ELR (cell line): ENCODE data around the gene IRX4.
"Not testable (repeated sequence)": the region's sequence is repeated elsewhere in the genome, so short reads cannot be mapped to it uniquely, and the experiment has no call there.

ENCODE experiments used
- DNase-seq: peaks from one replicate; pipeline ENCODE4 v3.0.0-alpha.2; 2015; ENCODE audit warnings: low read depth

Gene IRX4

DNA sequence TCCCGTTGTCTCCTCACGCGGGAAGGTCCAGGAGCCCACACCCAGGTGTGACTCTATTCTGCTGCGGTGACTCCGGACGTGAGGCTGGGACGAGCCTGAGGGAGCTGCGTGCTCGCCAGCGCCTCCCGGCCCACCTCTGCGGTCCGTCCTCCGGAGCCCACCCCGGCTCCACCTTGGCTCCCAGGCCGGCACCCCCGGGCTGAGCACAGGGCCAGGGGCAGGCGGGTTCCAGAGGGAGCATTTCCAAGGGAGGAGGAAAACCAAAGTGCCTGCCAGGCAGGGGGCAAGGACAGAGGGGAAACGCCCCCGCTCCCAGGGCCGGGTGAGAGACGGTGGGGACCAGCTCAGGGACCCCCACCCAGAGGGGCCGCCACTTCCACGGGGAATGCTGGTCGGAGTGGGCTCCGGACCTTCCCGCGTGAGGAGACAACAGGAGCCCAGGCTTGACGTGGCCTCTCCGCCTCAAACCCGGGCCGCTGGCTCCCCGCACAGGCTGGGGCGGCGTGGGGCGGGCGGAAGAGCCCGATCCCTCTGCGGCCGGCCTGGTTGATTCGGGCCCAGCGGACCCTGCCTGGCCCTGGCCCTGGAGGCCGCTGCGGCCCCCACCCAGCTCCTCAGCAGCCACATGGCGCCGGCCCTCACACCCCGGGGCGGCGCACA lies 26.0 kb downstream of the IRX4 start:
- no peak for DNase-seq

DNA sequence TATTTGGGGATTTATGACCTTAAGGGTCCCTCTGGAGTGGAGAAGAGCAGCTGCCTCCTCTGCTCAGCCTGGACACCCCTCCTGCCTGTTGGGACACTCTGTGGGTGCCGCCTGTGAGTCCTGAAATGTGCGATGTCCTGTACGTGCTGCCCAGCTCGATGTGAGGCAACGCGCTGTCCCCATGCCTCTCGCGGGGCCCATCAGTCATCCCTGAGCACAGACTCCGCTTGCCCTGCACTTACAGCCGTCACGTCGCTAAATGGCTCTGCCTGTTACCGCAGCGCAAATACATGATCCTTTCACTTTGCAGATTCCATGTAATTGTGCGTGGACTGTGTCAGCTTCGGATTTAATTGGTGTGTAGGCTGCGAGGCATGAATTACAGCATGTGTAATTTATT lies 27.1 kb downstream of the IRX4 start:
- no peak for DNase-seq

DNA sequence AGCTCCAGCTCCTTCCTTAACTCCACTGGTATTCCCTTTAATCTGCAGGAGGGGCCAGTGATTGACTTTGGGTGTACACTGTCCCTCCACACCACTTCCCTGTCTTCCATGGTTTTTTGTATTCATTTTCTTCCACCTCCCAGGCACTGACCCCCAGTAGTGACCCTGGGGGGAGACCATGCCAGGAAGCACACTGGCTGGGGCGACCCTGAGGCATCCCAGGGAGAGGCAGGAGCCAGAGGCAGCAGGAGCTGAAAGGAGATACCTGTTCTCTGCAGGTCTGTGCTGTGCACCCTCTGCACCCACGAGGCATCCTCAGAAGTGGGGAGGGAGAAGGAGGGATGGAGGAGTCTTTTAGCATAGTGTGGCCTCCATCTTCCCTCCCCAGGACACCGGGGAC lies 27.6 kb downstream of the IRX4 start:
- DNase-seq, result no peak

DNA sequence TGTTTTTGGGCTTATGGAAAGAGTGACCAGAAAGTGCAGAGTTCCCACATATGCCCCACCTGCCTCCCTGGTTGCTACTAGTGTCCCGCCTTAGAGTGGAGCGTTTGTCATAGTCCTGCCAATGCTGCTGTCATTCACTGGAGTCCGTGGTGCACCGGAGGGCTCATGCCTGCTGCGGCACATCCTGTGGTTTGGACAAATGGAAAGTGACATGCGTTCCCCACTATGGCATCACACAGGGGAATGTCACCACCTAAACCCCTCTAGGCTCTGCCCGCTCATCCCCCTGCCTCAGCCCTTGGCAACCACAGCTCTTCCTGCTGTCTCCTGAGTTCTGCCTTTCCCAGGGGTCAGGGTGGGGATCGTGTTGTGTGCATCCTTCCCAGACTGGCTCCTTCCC lies 29.2 kb downstream of the IRX4 start:
- DNase-seq, result no peak

DNA sequence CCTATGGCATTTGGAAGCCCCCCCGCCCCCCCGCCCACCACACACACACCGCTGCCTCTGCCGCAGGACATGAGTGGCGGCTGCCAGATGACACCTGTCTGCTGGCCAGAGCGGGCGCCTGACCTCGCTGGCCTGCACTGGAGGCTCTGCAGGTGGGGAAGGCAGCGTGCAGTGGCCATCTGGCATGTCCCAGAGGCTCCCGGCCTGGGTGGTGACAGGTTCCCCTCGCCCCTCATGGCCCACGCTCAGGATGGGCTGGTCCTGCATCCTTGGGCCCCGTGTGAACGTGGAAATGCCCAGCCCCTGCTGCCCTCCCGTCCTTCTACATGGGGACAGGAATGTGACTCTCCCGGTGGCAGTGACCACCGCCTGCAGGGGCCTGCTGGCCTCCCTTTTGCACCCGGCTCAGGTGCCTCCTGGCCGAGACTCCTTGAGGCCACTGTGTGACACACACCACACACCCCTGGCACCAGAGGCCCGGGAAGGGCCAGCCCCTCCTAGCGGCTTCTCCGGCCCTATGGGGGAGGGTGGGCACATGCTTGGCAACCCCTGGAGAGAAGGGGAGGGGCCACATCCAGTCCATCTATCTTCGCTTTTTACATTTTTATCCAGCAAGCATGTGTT lies 30.3 kb downstream of the IRX4 start:
- DNase-seq, result no peak

DNA sequence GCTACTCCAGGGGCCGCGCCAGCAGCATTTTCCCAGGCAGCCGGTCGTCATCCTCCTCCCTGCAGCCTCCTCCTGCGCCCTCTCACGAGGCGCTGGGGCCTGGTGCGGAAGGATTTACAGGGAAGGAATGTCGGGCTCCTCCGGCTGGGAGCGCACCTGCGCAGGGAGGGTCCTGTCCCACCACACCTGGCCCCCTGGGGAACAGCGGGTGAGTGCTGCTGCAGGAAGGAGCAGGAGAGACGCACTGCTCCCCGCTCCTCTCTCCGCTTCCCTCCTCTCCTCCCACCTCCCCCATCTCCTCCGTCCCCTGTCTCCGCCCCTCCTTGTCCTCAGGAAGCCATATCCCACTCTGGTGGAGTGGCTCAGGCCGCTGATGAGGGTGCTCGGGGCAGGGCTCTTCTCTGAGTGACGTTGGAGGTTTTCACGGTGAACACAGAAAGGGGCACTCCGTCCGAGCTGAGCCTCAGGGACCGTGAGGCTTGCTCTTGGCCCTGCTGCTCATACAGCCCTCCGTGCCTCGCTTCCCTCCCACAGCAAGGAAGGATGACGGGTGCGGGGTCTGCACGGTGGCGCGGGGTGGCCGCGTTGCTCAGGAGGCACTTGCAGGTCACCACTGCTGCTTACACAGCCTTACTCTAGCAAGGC lies 31.3 kb downstream of the IRX4 start:
- DNase-seq, result no peak

DNA sequence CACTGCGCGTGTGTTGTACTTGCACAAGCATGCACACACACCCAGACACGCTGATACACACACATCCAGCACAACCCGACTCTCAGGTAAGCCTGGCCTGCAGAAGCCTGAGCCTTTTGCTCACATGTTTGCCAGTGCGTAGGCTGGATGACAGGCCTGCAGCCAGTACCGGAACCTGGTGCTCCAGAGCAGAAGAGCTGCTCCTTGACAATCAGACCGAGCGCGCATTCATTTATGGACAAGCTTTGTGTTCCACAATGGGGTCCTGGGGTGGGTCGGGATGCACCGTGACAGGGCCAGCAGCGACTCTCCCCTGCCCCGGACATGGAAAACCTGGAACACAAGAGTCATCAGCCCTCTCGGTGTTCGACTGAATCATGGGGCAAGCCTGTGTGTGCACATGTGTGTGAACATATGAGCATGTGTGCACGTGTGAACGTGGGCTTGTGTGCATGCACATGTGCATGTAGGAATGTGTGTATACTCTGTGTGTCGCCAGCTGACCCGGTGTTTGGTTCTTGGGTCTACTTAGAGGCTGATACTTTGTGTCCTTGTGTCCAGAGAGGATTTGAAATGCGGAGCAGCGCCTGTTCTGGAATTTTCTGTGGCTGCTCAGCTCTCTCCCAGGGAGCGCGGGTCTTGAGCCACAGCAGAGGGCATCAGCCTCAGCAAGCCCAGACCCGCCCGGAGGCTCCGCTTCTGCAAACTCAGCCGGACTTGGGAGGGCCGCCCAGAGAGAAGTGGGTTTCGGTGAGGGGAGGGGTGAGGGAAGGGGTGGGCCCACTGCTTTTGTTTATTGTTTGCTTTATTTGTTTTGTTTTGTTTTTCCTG lies 32.2 kb downstream of the IRX4 start:
- no peak for DNase-seq

DNA sequence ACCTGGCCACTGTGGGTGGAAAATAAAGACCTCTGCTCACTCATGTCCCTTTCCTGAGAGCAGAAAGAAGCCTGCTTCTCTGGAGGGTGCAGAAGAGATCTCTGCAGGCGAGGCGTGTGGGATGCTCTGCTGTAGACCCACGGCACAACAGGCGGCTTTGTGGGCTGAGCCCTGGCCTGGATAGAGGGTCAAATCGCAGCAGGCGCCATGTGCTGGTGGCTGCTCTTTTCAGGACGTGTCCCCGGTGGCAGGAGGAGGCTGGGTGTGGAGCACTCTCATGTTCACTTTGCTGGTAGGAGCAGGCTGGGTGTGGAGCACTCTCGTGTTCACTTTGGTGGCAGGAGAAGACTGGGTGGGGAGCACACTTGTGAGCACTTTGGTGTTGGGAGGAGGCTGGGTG lies 35.1 kb downstream of the IRX4 start:
- DNase-seq, result no peak

DNA sequence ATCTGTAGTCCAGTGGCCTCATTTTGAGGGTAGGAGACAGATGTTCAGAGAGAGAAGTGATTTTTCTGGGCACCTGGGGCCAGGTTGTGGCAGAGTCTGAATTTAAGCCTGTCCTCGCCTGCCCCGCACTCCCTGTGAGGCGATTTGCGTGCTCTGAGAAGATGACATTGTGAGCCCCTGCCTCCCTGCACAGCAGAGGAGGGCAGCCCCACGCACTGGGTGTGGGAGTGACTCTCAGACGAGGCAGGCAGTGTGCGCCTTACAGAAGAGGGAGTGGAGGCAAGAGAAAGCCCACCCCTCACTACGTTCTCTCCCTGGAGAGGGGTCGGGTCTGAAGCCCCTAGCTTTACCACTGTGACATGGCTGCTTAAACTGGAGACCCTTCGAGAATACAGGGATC lies 35.7 kb downstream of the IRX4 start:
- no peak for DNase-seq

DNA sequence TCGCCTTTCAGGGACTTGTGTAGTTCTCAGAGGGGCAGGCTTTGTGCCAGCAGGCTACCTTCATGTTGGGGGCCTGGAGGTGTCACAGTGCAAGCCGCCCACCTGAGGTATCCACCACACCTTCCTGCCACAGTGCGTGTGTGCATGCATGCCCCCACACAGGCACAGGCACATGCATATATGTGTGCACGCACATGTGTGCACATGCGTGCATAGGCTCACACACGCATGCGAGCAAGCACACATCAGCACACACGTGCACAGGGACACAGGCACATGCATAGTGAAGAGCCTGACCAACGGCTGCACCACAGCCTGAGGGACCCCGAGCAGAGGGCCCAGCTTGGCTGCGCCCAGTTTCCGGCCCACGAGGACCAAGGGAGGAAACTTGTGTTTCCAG lies 36.1 kb downstream of the IRX4 start:
- no peak for DNase-seq

DNA sequence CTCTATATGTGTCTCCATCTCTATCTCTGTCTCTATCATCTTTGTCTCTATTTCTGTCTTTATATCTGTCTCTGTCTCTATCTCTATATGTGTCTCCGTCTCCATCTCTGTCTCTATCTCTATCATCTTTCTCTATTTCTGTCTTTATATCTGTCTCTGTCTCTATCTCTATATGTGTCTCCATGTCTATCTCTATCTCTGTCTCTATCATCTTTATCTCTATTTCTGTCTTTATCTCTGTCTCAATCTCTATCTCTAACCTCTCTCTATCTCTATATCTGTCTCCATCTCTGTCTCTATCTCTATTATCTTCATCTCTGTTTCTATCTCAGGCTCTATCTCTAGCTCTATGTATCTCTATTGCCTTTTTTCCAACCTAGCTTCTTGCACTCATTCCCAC lies 37.0 kb downstream of the IRX4 start:
- DNase-seq, result no peak

DNA sequence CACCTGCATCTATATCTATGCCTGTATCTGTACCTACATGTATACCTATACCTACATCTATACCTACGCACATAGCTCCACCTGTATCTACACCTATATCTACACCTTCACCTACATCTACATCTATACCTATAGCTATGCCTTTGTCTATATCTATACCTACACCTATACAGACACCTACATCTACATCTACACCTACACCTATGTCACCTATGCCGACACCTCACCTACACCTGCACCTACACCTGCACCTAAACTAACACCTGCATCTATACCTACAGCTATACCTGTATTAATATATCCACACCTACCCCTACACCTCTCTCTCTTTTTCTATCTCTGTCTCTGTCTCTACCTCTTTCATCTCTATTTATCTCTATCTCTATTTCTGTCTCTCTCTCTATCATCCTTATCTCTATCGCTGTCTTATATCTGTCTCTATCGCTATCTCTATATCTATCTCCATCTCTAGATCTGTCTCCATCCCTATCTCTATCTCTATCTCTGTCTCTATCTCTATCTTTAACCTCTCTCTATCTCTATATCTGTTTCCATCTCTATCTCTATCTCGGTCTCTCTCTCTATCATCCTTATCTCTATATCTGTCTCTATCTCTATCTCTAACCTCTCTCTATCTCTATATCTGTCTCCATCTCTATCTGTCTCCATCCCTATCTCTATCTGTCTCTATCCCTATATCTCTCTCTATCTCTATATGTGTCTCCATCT lies 37.9 kb downstream of the IRX4 start:
- no peak for DNase-seq

DNA sequence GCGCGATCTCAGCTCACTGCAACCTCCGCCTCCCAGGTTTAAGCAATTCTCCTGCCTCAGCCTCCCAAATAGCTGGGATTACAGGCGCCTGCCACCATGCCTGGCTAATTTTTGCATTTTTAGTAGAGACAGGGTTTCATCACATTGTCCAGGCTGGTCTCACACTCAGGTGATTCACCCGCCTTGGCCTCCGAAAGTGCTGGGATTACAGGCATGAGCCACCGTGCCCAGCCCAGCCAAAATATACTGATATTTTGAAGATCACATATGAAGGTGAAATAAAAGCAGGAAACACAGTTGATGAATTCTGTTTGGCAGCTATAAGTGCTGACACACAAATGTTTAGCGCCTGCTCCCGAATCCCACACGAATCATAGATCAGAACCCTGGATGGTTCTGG lies 39.0 kb downstream of the IRX4 start:
- DNase-seq, result not testable (repeated sequence)

DNA sequence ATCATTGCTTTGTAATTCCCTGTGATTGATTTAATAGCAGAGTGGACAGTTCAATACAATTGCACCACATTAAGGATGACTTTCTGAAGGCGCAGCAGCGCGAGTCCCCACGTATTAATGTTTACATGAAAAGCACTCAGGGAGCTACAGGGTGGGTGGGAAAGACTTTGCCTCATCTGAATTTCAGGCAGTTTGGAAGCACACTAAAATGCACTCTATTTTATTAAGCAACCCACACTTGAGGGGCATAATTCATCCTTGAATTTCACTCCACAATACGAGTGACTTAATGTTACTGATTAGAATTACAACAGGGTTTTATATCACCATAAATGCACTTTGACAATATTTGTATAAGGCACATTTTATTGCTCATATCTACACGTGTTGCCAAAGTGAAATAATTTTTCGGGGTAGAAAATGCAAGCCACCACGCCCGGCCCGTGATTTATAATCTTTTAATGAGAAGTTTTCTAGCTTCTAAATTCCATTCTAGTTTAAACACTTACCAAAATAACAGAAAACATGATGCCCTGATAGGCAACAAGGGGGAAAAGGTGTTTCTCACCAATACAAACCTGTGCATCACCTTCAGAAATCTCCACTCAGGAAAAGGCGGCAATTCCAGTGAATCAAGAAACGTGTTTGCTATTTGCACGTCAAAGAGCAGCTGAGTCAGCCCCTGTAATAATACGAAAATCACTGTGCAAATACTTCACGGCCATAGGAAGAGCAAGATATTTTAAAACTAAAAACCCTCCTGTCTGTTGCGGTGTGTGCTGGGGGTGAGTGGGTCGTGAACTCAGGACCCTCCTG lies 40.5 kb downstream of the IRX4 start:
- no peak for DNase-seq

DNA sequence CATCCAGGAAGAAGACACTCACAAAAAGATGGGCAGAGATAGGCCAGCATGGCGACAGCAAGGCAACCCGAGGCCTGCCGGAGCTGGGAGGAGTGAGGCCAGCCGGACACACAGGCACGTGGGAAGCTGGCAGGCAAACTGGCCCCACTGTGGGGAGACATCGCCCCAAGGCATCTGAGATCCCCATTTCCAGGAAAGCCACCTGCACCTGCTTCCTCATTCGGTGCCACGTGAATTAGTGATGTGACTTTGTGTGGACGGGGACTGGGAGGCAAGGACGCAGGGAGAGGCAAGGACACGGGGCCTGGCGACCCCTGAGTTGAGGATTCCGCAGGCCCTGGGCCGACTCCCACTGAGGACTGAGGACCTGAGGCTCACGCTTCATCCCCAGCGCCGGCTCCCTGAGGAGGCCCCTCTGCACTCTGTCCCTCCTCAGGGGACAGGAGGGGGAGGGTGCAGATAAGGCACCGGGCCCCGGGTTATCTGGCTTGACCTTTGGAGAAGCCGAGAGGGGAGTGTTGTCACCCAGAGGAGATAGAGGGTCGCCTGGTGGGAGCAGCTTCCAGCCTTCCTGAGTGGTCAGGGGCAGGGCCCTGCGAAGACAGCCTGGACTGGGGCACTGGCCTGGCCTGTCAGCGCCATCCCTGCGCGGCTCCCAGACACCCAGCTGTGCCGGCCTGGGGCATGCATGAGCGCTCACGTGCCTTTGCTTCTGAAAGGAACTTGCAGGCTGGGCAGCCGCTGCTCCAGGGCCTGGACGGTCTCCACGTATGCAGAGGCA lies 41.8 kb downstream of the IRX4 start:
- DNase-seq, result no peak

DNA sequence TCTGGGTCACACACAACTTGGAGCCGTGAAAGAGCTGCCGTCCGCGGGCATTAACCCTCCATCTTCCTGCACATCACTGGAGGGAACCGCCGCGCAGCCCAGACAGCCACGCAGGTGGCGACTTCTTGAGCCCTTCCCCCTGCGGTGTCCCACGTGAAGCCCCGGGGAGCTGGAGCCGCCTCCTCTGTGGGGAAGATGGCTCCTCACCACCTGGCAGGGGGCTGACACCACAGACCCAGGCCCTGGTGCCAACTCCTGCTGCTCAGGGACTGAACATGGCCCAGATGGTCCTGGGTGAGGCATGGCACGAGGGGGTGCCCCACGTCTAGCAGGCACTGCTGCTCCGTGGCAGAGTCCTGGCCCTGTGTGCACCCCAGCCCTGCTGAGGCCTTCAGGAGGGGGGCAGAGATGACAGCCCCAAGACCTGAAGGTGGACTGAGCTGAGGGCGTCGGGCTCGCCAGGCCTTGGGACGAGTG lies 42.6 kb downstream of the IRX4 start:
- no peak for DNase-seq

DNA sequence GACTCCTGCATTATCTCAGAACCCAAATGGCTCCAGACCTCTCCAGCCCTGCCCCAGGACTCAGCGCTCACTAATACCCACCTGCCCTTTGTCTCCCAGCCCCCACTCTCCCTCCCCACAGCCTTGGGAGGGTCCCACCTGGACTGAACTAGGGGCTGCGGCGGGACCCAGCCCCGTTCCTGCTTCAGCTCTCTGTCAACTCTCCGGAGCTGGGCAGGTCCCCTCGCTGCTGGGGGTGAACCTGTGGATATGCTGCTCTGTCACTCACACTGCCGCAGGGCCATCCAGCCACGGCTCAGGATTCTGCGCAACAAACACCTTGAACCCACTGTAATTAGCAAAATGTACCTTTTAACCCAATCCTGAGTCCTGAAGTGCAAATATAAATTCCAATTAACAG lies 44.7 kb downstream of the IRX4 start:
- DNase-seq, result no peak

DNA sequence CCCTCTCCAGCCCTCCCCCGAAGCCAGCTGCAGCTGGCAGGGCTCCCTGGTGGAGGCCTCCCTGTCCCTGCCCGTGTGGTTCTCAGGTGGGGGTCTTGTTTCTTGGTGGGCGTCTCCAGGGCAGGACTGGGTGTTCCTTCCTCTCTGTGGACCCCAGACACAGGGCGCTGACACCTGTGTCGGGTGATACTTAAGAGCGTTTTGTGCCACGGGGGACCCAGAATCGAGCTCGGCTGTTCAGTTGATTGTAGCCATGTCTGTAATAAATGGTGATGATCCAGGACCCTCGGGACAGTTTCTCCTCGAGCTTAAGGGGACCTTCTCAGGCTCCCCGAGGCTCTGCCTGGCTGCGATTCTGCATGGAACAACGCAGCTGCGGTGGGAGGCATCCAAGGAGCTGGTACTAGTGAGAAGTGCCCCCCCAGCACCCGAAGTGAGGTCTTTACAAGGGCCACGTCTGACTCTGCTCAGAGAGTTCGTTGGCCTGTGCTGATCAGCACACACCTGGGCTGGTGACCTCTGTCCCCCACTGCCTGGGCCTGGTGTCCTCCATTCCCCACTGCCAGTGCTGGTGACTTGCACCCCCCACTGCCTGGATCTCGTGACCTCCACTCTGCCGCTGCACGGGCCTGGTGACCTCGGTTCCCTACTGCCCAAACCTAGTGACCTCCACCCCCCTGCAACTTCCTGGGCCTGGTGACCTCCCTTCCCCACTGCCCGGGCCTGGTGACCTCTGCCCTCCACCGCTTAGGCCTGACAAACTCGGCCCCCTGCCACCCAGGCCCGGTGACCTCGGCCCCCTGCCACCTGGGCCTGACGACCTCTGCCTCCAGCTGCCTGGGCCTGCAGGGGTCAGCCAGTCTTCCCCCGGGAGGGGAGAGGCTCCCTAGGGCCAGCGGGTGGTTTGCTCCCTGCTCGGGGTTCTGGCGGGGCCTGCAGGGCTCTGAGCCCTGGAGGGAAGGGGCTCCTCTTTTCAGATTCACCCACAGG lies 45.5 kb downstream of the IRX4 start:
- DNase-seq, result no peak
